ENCODE data around the gene KRTAP20-1. TPM values are rescaled to one million over a fixed set of nuclear protein-coding genes. Genes with fewer than 3 reads are reported as not detected.

The KRTAP20-1 gene, protein sequence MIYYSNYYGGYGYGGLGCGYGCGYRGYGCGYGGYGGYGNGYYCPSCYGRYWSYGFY
- total RNA-seq (2014; rRNA removed; shearing (Covaris generic); ENCODE audit: low replicate concordance) = not detected in 2 replicates

DNA sequence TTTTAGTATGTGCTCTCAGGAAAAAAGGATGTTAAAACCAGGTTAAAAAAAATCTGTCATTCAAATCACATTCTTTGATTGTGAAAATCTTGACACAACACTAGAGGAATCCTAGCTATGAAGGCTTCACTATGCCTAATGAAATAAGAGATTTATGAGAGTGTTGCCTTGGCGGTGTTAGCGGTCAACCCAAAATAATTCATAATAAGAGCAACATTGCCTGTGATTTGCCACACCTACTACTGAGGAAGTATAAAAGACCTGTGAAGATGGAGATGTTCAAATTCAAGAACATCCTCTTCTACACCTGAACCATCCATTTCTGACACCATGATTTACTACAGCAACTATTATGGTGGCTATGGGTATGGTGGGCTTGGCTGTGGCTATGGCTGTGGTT lies at the start of gene KRTAP20-1:
KRTAP20-1 (plus strand) TSS at position 301 of the 400 bp plus-strand sequence; CDS start at position 331, 30 bp downstream.
- no peak within 1 kb of the TSS for H3K27ac ChIP-seq (ENCODE audit: low read length)
- no peak within 1 kb of the TSS for H3K4me3 ChIP-seq (ENCODE audit: low read length)
- DNase-seq = no peak

DNA sequence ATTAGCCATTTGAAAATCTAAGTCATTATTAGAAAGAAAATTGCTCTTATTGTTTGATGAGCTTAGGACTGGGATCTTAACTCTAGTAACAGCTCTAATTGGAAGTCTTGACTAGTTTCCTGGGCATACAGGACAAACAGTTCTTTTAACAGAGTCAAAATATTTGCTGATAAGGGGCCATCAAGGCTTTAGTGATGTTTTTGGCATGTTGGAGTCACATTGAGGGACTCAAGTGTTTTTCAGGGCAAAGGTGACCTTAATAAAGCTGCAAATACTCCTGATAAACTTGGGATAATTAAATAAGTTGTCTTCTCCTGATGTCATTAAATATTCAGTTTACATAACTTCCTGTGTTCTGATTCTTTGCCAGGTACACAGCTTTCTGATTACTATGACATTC lies 48.6 kb upstream of the KRTAP20-1 start:
- Histone ChIP-seq H3K79me2 (ENCODE audit: low read length) (no peaks in the 10 kb centered on the region), H3K9ac (ENCODE audit: low read length) (no peak overlapping the region), H2AFZ (ENCODE audit: low read length) (no peak overlapping the region), H3K4me2 (ENCODE audit: low read depth, low read length, poor library complexity, severe bottlenecking) (no peak overlapping the region), H3K9me2 (replicated peaks; ENCODE audit: insufficient read depth, low read length) (no peaks in the 10 kb centered on the region; the same call in 1 of the 2 replicates), H3K4me3 (ENCODE audit: low read length) (no peak overlapping the region), H3K27ac (ENCODE audit: low read length) (no peak overlapping the region), H4K20me1 (ENCODE audit: insufficient read depth, low read depth, low read length) (no peaks in the 10 kb centered on the region), H3K36me3 (ENCODE audit: insufficient read depth, low read length) (no peaks in the 10 kb centered on the region), H3K4me1 (ENCODE audit: low read length) (no peaks in the 10 kb centered on the region), H3K9me3 (ENCODE audit: low read length) (peaks cover 12% of the 10 kb centered on the region; the same call in 1 of the 2 replicates), H3K27me3 (ENCODE audit: low read length) (no peaks in the 10 kb centered on the region)
- no peak for DNase-seq

More for the DNA sequence above, at the start of gene KRTAP20-1:
- Histone ChIP-seq H4K20me1 (ENCODE audit: insufficient read depth, low read depth, low read length) (no peaks in the 10 kb centered on the region), H3K9me2 (replicated peaks; ENCODE audit: insufficient read depth, low read length) (no peaks in the 10 kb centered on the region), H3K4me1 (ENCODE audit: low read length) (no peaks in the 10 kb centered on the region), H3K4me2 (ENCODE audit: low read depth, low read length, poor library complexity, severe bottlenecking) (no peak within 1 kb of the TSS), H3K9me3 (ENCODE audit: low read length) (peaks cover 21% of the 10 kb centered on the region), H3K27me3 (ENCODE audit: low read length) (no peaks in the 10 kb centered on the region), H3K9ac (ENCODE audit: low read length) (no peak within 1 kb of the TSS), H3K79me2 (ENCODE audit: low read length) (no peaks in the 10 kb centered on the region), H2AFZ (ENCODE audit: low read length) (no peak within 1 kb of the TSS), H3K36me3 (ENCODE audit: insufficient read depth, low read length) (no peaks in the 10 kb centered on the region; the same call in 1 of the 2 replicates)

DNA sequence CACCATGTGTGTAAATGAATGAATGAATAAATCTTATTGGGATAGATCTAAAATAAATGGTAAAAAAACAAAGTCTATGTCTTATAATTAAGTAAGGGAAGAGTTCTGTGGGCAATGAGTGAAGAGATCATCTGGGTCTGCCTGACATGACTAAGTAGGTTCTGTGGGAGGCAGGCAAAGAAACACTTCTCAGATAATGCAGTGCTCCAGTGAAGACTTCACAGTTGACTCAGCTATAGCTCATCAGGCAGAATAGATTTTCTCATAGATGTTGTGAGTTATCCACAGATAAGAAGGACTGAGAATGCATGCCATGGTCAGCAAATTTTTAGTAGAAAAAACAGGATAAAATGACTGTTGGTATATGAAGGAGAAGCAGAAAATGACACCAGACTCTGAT lies 38.5 kb upstream of the KRTAP20-1 start:
- H3K4me3 ChIP-seq (ENCODE audit: low read length) = no peak overlapping the region
- H3K27ac ChIP-seq (ENCODE audit: low read length) = no peak overlapping the region
- H3K9ac ChIP-seq (ENCODE audit: low read length) = no peak overlapping the region
- DNase-seq = no peak
- H3K4me2 ChIP-seq (ENCODE audit: low read depth, low read length, poor library complexity, severe bottlenecking) = no peak overlapping the region
- H3K36me3 ChIP-seq (ENCODE audit: insufficient read depth, low read length) = no peaks in the 10 kb centered on the region
- H3K79me2 ChIP-seq (ENCODE audit: low read length) = no peaks in the 10 kb centered on the region
- H3K9me3 ChIP-seq (ENCODE audit: low read length) = peaks cover 6% of the 10 kb centered on the region
- no peak overlapping the region for H2AFZ ChIP-seq (ENCODE audit: low read length)
- no peaks in the 10 kb centered on the region for H3K27me3 ChIP-seq (ENCODE audit: low read length)
- no peaks in the 10 kb centered on the region for H3K9me2 ChIP-seq (replicated peaks; ENCODE audit: insufficient read depth, low read length)
- H4K20me1 ChIP-seq (ENCODE audit: insufficient read depth, low read depth, low read length) = no peaks in the 10 kb centered on the region
- H3K4me1 ChIP-seq (ENCODE audit: low read length) = no peaks in the 10 kb centered on the region

DNA sequence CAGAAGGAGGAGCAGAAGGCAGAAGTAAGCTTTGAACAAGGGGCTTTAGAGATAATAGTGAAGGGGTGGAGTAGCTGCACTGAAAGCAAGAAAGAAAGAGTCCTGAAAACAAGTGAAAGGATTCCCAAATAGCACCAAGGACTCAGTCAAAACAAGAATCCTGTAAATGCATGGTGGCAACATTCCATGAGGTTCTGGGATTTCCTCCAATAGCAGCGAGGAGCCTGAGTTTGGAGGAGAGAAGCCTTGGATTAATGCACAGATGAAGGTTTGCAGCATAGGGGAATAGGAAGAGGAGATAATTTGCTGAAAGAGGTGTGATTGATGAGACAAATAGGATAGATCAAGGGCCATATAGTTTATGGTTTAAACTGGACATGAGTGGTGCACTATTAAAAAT lies 36.9 kb upstream of the KRTAP20-1 start:
- no peaks in the 10 kb centered on the region for H3K4me1 ChIP-seq (ENCODE audit: low read length)
- H3K9me2 ChIP-seq (replicated peaks; ENCODE audit: insufficient read depth, low read length) = no peaks in the 10 kb centered on the region
- no peaks in the 10 kb centered on the region for H3K27me3 ChIP-seq (ENCODE audit: low read length)
- peaks cover 3% of the 10 kb centered on the region for H3K9me3 ChIP-seq (ENCODE audit: low read length)
- H3K4me3 ChIP-seq (ENCODE audit: low read length) = no peak overlapping the region
- H2AFZ ChIP-seq (ENCODE audit: low read length) = no peak overlapping the region
- no peaks in the 10 kb centered on the region for H3K36me3 ChIP-seq (ENCODE audit: insufficient read depth, low read length)
- no peak for DNase-seq
- no peaks in the 10 kb centered on the region for H3K79me2 ChIP-seq (ENCODE audit: low read length)
- no peak overlapping the region for H3K27ac ChIP-seq (ENCODE audit: low read length)
- no peak overlapping the region for H3K4me2 ChIP-seq (ENCODE audit: low read depth, low read length, poor library complexity, severe bottlenecking)
- H3K9ac ChIP-seq (ENCODE audit: low read length) = no peak overlapping the region
- H4K20me1 ChIP-seq (ENCODE audit: insufficient read depth, low read depth, low read length) = no peaks in the 10 kb centered on the region

DNA sequence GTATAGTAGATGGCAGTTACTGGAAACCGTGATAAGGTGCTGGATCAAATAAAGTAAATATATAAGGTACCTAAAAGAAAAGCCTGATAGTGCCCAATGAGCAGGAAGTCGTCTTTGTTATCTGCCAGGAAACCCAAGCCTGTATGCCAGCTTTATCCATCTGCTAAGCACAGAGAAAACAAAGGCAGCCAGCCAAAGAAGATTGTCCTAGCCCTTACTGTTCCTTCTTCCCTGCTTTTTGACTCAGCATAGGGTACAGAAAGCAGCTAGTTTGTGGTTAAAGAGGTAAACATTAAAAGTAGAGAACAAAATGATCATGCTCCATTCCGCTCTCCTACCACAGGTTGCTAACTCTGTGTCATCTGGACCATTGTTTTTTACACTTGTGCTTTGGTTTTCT lies 36.1 kb upstream of the KRTAP20-1 start:
- no peak overlapping the region for H3K27ac ChIP-seq (ENCODE audit: low read length)
- H3K79me2 ChIP-seq (ENCODE audit: low read length) = no peaks in the 10 kb centered on the region
- DNase-seq = no peak
- no peaks in the 10 kb centered on the region for H3K27me3 ChIP-seq (ENCODE audit: low read length)
- no peak overlapping the region for H3K9ac ChIP-seq (ENCODE audit: low read length)
- H3K4me1 ChIP-seq (ENCODE audit: low read length) = no peaks in the 10 kb centered on the region
- H3K4me2 ChIP-seq (ENCODE audit: low read depth, low read length, poor library complexity, severe bottlenecking) = no peak overlapping the region
- no peak overlapping the region for H2AFZ ChIP-seq (ENCODE audit: low read length)
- no peaks in the 10 kb centered on the region for H4K20me1 ChIP-seq (ENCODE audit: insufficient read depth, low read depth, low read length)
- peaks cover 4% of the 10 kb centered on the region for H3K9me3 ChIP-seq (ENCODE audit: low read length)
- no peak overlapping the region for H3K4me3 ChIP-seq (ENCODE audit: low read length)
- no peaks in the 10 kb centered on the region for H3K36me3 ChIP-seq (ENCODE audit: insufficient read depth, low read length)
- no peaks in the 10 kb centered on the region for H3K9me2 ChIP-seq (replicated peaks; ENCODE audit: insufficient read depth, low read length)

DNA sequence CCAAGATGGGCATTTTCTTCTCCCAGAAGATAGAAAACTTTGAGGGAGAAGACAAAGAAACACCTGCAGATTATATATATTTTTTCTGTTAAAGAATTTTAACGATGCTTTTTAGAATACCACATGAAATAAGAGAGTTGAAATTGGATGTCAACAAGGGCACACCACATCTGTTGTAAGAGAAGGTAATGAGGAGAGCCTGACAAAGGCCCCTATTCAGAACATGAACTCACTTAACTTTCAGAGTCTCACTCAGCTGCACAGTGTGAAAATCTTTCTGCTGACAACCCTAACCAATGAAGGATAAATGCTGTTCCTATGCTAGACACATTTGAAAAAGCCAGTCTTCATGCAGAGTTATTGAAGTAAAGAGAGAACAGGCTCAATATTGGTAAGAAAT lies 33.4 kb upstream of the KRTAP20-1 start:
- no peak overlapping the region for H2AFZ ChIP-seq (ENCODE audit: low read length)
- no peaks in the 10 kb centered on the region for H3K36me3 ChIP-seq (ENCODE audit: insufficient read depth, low read length)
- no peaks in the 10 kb centered on the region for H4K20me1 ChIP-seq (ENCODE audit: insufficient read depth, low read depth, low read length)
- no peak overlapping the region for H3K27ac ChIP-seq (ENCODE audit: low read length)
- no peaks in the 10 kb centered on the region for H3K4me1 ChIP-seq (ENCODE audit: low read length)
- H3K4me3 ChIP-seq (ENCODE audit: low read length) = no peak overlapping the region
- H3K4me2 ChIP-seq (ENCODE audit: low read depth, low read length, poor library complexity, severe bottlenecking) = no peak overlapping the region
- no peak overlapping the region for H3K9ac ChIP-seq (ENCODE audit: low read length)
- H3K9me3 ChIP-seq (ENCODE audit: low read length) = peaks cover 12% of the 10 kb centered on the region
- no peak for DNase-seq
- no peaks in the 10 kb centered on the region for H3K27me3 ChIP-seq (ENCODE audit: low read length)
- H3K9me2 ChIP-seq (replicated peaks; ENCODE audit: insufficient read depth, low read length) = no peaks in the 10 kb centered on the region
- H3K79me2 ChIP-seq (ENCODE audit: low read length) = no peaks in the 10 kb centered on the region

DNA sequence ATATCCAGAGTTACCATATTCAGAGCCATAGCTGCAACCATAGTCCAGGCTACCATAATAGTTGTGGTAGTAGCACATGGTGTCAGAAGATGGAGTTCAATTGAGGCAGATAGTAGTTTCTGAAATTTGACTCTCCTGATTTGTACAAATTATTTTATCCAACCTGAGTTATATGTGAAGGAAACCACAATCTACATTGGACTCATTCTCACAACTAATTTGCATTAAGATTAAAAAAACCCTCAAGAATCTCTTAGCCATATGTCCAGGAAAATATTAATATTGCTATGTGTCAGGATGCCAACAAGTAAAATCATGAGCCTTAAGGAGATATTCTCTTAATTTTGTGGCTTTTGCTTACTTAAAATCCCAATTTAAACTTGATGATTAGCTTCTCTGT lies 25.9 kb upstream of the KRTAP20-1 start, which contains the start of gene KRTAP22-2:
KRTAP22-2 (minus strand) TSS at position 101 of the 400 bp plus-strand sequence.
- Histone ChIP-seq H3K4me1 (ENCODE audit: low read length) (no peaks in the 10 kb centered on the region), H3K27me3 (ENCODE audit: low read length) (no peaks in the 10 kb centered on the region), H3K36me3 (ENCODE audit: insufficient read depth, low read length) (no peaks in the 10 kb centered on the region), H3K4me2 (ENCODE audit: low read depth, low read length, poor library complexity, severe bottlenecking) (no peak within 1 kb of the TSS), H3K9me2 (replicated peaks; ENCODE audit: insufficient read depth, low read length) (no peaks in the 10 kb centered on the region), H2AFZ (ENCODE audit: low read length) (no peak within 1 kb of the TSS), H3K27ac (ENCODE audit: low read length) (no peak within 1 kb of the TSS), H3K9me3 (ENCODE audit: low read length) (peaks cover 23% of the 10 kb centered on the region; the same call in 1 of the 2 replicates), H3K4me3 (ENCODE audit: low read length) (no peak within 1 kb of the TSS), H4K20me1 (ENCODE audit: insufficient read depth, low read depth, low read length) (no peaks in the 10 kb centered on the region), H3K79me2 (ENCODE audit: low read length) (no peaks in the 10 kb centered on the region), H3K9ac (ENCODE audit: low read length) (no peak within 1 kb of the TSS)
- no peak for DNase-seq

DNA sequence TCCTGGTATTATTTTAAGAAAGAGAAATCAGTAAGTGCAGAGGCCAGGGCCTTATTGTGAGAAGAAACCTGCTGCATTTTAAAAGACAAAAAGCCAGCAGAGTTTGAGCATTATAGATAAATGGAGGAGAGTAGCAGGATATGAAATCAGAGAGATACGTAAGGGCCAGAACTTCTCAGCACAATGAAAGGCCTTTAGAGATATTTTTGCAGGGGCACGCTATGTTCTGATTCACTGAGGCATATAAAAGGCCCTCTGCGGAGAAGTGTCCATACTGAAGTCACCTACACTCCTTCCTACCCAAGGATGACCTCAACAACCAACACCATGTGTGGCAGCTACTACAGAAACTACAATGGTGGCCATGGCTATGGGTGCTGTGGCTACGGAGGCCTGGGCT lies 24.1 kb upstream of the KRTAP20-1 start, which contains the start of gene KRTAP6-3:
KRTAP6-3 (plus strand) TSS at position 301 of the 400 bp plus-strand sequence; CDS start at position 307, 6 bp downstream.
- DNase-seq = no peak

More for the DNA sequence above, 24.1 kb upstream of the KRTAP20-1 start, which contains the start of gene KRTAP6-3:
- Histone ChIP-seq H3K27ac (ENCODE audit: low read length) (no peak within 1 kb of the TSS), H2AFZ (ENCODE audit: low read length) (no peak within 1 kb of the TSS), H3K9me2 (replicated peaks; ENCODE audit: insufficient read depth, low read length) (no peaks in the 10 kb centered on the region), H3K9me3 (ENCODE audit: low read length) (peaks cover 19% of the 10 kb centered on the region), H3K27me3 (ENCODE audit: low read length) (no peaks in the 10 kb centered on the region), H3K79me2 (ENCODE audit: low read length) (no peaks in the 10 kb centered on the region), H3K4me2 (ENCODE audit: low read depth, low read length, poor library complexity, severe bottlenecking) (no peak within 1 kb of the TSS), H3K4me1 (ENCODE audit: low read length) (no peaks in the 10 kb centered on the region), H3K36me3 (ENCODE audit: insufficient read depth, low read length) (no peaks in the 10 kb centered on the region), H3K9ac (ENCODE audit: low read length) (no peak within 1 kb of the TSS), H3K4me3 (ENCODE audit: low read length) (no peak within 1 kb of the TSS), H4K20me1 (ENCODE audit: insufficient read depth, low read depth, low read length) (no peaks in the 10 kb centered on the region)

Data from Karpas-422 (cell line).